GM19328 (cell line): ENCODE measurements around the gene C6orf15.

Experiments
- ATAC-seq: cut with Tn5 transposase; IDR thresholded peaks from one replicate; pipeline ENCODE4 v1.9.1; 2021; ENCODE audit warnings: mild to moderate bottlenecking, moderate library complexity; ENCODE audit not compliant: unreplicated experiment

The C6orf15 gene

DNA sequence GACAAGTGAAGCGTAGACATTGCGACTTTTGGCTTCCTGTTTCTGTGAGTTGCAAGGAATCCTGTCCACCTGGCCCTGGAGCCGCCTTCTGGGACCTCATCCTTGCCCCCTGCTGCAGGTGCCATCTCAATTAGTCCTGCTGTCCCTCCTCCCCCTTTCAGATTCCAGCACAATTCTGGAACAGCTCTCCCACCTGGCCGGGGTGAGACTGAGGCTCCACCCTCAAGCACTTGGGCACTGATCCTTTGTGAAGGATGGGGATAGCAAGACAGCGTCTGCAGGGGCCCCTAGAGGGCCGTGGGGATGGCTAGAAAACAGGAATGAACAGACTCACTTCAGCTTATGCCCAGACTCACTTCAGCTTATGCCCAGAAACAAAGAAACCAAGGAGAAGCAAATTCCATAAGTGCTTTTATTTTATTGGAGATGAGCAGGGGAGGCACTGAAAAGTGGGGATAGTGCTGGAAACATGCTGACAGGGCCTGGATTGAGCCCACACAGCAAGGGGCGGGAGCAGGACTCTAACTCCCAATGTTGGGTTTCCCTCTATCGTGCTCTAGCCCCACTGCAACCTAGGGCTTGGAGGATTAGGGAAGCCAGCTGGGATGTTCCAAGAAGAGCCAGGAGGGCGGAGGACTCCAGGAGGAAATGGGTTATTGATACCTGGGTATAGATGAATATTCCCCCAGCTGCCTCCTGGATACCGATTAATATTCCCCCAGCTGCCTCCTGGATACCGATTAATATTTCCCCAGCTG lies 1.4 kb downstream of the C6orf15 start:
- ATAC-seq, result no peak

DNA sequence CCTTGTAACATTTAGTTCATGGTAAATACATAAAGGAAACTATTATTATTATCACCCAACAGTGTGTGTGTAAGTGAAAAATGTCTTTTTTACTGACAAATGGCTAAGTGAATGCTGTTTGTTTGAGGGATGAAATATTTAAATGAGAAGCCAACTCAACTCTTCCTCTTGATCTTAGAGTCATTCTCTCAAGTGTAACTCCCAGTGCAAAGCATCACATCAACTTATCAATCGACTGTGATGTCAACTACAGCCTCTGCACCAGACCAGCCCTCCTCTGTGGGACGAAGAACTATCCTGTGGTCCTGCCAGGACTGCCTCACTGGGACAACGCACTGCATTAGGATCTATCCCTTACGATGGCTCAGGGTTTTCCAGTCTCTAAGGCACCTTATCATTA lies 5.3 kb downstream of the C6orf15 start:
- no peak for ATAC-seq

DNA sequence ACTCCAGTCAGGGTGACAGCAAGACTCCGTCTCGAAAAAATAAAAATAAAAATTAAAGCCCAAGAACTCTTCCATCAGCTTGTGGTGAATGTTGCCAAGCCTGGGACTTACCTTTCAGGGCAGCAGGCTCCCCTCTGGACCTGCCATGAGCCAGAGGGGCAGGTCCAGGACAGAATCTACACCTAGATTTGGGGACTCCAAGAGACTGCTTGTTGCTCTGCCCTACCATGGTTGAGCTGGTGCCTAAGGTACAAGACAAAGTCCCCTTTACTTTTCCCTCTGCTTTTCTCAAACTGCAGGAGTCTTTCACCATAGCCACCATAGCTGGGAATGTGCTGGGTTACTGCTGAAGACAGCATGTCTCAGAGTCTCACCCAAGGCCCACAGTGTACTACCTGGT lies 9.2 kb downstream of the C6orf15 start:
- no peak for ATAC-seq

- no peak for ATAC-seq
Measured at GRCh38 chr6:31098449-31098938, 13.9 kb downstream of the C6orf15 start.

- ATAC-seq, result no peak
Measured at GRCh38 chr6:31096656-31097055, 15.7 kb downstream of the C6orf15 start.

- ATAC-seq, result no peak
Measured at GRCh38 chr6:31096215-31096614, 16.2 kb downstream of the C6orf15 start.

DNA sequence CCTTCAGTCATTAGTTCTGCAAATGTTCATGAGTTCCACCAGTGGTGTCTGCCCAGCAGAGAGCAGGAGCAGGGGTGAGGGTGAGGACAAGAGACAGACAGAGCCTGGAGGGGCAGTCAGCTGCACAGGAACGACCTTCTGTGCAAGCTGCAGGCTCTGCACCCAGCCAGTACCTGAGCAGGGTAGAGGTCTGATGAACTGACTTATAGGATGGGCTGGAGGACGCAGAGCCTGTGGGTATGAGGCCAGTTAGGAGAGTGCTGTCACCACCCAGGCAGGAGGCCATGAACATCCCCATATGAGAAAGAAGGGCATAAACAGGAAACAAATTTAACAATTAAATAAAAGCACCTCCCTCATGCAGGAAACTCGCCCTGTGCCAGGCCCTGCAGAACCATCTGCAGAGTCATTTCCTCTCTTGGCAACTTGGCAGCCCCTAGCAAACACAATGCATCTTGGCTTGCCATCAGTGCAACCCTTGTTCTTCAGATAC lies 17.9 kb downstream of the C6orf15 start:
- ATAC-seq, result no peak

DNA sequence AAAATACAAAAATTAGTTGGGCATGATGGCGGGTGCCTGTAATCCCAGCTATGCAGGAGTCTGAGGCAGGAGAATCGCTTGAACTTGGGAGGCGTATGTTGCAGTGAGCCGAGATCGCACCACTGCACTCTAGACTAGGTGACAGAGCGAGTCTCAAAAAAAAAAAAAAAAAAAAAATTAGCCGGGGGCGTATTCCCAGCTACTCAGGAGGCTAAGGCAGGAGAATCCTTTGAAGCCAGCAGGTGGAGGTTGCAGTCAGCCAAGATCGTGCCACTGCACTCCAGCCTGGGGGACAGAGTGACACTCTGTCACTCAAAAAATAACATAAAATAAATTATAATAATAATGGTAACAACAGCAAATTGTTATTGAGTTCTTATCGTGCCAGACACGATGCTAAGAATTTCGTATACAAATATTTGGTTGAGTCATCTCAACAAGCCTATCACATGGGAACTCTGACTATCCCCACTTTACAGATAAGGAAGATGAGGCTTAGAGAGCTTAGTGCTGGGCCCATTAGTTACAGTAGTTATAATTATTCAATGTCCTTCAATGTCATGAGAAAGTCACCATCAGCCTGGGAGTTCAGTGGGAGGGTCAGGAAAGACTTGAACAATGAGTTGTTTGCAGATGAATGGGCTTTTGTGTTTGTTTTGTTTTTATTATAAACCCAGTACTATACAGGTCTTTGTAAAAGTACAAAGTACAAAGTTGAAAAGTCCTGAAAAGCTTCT lies 19.4 kb downstream of the C6orf15 start:
- no peak for ATAC-seq

DNA sequence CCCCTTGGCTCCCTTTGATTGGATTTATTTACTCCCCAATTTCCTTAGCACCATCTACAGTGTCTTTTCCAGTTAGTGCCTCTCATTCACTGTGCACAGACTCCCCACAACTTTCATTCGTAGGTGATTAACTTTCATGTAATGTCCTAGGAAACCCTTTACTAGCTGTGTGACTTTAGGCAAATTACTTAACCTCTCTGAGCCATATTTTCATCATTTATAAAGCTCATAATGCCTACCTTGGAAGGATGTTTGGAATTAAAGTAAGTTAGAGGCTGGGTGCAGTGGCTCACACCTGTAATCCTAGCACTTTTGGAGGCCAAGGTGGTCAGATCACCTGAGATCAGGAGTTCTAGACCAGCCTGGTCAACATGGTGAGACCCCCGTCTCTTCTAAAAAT lies 20.1 kb downstream of the C6orf15 start:
- ATAC-seq, result no peak

GRCh38 chr6:31091680-31092079 lies 20.7 kb downstream of the C6orf15 start:
- ATAC-seq, result no peak

- ATAC-seq, result no peak
Measured at GRCh38 chr6:31090973-31091364, 21.4 kb downstream of the C6orf15 start.

GRCh38 chr6:31090275-31090972 lies 22.0 kb downstream of the C6orf15 start:
- no peak for ATAC-seq

GRCh38 chr6:31087494-31088089 lies 24.8 kb downstream of the C6orf15 start:
- ATAC-seq, result no peak

- no peak for ATAC-seq
Measured at GRCh38 chr6:31086788-31087440, 25.5 kb downstream of the C6orf15 start.

DNA sequence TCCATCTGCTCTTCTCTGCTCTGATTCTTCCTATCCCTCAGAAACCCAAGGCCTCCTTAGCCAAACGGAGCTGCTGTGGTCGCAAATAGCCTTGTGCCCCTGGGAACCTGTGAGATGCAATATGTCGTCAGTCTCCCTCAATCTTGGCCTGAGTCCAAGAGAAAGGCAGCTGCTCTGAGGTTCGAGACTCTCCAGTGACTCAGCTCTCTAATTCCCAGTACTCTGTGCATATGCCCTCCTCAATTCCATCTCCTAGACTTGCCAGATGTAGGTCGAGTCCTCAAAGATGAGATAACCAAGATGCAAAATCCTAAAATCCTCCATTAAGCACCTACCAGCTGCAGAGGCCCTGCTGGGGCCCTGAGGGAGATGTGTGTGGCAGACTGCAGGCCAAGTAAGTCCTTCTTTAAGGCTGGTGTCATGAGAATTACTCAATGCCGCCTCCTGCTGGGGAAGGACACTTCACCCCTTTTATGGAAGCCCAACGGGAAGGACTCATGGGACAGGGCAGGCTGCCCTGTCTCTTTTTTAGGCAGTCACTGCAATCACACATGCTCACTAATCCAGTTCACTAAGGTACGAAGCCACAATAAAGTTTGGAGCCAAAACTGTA lies 28.5 kb downstream of the C6orf15 start:
- no peak for ATAC-seq

DNA sequence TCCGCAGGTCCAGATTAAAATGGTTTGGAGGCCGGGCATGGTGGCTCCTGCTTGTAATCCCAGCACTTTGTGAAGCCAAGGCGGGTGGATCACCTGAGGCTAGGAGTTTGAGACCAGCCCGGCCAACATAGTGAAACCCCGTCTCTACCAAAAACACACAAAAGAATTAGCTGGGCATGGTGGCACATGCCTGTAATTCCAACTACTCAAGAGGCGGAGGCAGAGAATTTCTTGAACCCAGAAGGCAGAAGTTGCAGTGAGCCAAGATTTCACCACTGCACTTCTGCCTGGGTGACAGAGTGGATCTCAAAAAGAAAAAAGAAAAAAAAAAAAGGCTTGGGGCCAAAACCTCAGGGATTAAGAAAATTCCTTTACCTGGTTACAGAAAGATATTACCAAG lies 30.5 kb downstream of the C6orf15 start:
- ATAC-seq, result no peak

DNA sequence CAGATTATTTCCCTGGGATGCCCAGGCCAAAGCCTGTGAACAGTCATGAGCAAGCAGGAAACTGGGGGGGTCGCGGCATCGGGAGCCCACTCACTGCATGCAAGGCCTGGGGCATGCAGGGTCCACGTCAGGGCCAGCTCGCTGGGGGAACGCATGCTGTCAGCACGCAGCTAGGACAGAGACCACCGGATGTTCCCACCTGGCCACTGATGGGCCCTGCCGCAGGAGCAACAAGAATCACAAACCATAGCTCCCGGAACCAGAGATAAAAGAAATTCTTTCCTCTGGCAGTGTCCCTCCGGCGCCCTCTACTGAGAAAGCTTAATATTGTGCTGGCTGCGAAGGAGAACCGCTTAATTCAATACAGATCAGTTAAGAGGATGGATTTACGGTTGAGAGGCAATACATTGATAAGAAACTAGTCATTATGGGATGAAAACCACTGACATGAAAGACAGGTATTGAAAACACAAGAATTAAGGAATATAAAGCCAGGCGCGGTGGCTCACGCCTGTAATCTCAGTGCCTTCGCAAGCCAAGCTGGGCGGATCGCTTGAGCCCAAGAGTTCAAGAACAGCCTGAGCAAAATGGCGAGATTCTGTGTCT lies 32.6 kb downstream of the C6orf15 start:
- ATAC-seq, result no peak

DNA sequence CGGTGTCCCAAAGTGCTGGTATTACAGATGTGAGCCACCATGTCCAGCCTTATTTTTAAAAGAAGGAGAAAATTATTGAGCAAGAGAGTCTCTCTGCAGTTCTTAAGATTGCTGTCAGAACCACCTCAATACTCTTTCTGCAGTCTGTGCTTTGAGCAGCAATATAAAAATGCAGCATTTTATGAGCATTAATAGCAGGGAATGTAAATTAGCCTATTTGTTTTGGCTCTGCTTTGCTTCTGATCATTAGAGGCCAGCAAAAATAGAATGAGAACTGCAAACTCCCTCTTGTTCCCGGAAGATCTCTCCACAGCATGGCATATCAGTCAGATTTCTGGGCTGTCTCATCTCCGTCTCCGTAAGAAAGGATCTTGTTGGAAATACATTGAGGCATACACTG lies 35.8 kb downstream of the C6orf15 start:
- no peak for ATAC-seq

DNA sequence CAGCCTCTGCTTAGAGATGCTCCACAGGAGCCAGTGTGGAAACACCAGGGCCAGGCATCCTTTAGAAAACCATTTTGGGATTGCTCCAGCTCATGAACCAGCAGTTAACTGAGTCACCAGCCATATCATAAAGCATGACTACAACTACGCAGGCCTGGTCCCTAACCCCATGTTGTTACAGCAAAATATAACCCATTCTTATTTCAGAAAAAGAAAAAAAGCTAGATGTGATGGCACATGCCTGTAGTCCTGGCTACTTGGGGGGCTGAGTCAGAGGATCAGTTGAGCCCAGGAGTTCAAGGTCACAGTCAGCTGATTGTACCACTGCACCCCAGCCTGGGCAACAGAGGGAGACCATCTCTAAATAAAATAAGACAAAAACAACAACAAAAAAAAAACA lies 36.8 kb downstream of the C6orf15 start:
- no peak for ATAC-seq

- no peak for ATAC-seq
Measured at GRCh38 chr6:31074401-31074800, 38.0 kb downstream of the C6orf15 start.
